Measurements from ENCODE around the gene EMP1.

EMP1 gene

DNA sequence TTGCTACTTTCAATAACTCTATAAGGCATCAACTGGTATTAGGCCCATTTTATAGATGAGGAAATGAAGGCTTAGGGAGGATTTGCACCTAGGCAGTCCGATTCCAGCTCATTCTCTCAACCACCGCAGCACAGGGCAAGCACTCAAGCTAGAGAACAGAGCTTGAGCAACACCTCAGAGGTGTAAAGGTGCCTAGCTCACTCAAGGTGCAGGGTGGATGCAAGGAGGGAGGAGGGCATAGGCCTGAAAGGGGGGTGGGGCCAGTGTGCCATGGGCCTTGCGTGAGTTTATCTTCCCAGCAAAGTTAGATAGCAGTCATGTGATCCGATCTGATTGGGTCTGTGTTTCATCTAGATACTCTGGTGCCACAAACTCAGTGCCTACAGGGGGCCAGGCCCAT lies 10.2 kb upstream of the EMP1 start:
- no peak for DNase-seq (ENCODE audit: low read depth)
- TF ChIP-seq, protein P1, sequence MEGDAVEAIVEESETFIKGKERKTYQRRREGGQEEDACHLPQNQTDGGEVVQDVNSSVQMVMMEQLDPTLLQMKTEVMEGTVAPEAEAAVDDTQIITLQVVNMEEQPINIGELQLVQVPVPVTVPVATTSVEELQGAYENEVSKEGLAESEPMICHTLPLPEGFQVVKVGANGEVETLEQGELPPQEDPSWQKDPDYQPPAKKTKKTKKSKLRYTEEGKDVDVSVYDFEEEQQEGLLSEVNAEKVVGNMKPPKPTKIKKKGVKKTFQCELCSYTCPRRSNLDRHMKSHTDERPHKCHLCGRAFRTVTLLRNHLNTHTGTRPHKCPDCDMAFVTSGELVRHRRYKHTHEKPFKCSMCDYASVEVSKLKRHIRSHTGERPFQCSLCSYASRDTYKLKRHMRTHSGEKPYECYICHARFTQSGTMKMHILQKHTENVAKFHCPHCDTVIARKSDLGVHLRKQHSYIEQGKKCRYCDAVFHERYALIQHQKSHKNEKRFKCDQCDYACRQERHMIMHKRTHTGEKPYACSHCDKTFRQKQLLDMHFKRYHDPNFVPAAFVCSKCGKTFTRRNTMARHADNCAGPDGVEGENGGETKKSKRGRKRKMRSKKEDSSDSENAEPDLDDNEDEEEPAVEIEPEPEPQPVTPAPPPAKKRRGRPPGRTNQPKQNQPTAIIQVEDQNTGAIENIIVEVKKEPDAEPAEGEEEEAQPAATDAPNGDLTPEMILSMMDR (IDR thresholded peaks at IDR 0.05; ENCODE audit: low read depth, low read length, missing control alignments) = no peak
- H3K4me3 ChIP-seq (ENCODE audit: low read depth, low read length) = no peak overlapping the region
- in situ Hi-C loops (cut with HindIII; ENCODE audit: low sequenced_read_pairs) = no loop called here

DNA sequence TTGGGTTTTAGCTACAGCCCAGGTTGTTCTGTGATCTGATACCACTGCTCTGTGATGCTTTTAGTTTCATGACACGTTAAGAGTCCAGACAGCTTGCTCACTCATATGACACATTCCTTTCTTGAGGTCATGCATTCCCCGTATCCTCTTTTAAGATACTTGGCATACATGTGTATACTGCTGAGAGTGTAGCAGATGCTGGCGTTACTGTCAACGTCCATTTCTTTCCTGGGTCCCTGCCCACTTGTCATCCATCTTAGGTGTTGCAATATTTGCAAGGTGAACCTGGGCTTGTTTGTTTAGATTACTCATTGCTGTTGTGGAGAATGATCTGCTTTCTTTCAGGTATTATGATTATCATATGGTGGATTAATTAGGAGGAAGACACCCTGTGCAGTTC lies 9.1 kb upstream of the EMP1 start:
- TF ChIP-seq, protein P1 (IDR thresholded peaks at IDR 0.05; ENCODE audit: low read depth, low read length, missing control alignments) = no peak
- no peak overlapping the region for H3K4me3 ChIP-seq (ENCODE audit: low read depth, low read length)
- no peak for DNase-seq (ENCODE audit: low read depth)
- in situ Hi-C loops (cut with HindIII; ENCODE audit: low sequenced_read_pairs) = no loop called here

- DNase-seq (ENCODE audit: low read depth) = no peak
- no peak overlapping the region for H3K4me3 ChIP-seq (ENCODE audit: low read depth, low read length)
- TF ChIP-seq, protein P1 (IDR thresholded peaks at IDR 0.05; ENCODE audit: low read depth, low read length, missing control alignments) = no peak
- in situ Hi-C loops (cut with HindIII; ENCODE audit: low sequenced_read_pairs) = no loop called here
Observed at GRCh38 chr12:13189264-13189663, 7.3 kb upstream of the EMP1 start.

- TF ChIP-seq, protein P1 (IDR thresholded peaks at IDR 0.05; ENCODE audit: low read depth, low read length, missing control alignments) = no peak
- in situ Hi-C loops (cut with HindIII; ENCODE audit: low sequenced_read_pairs) = no loop called here
- no peak overlapping the region for H3K4me3 ChIP-seq (ENCODE audit: low read depth, low read length)
- DNase-seq (ENCODE audit: low read depth) = no peak
Observed at GRCh38 chr12:13190275-13190674, 6.3 kb upstream of the EMP1 start.

DNA sequence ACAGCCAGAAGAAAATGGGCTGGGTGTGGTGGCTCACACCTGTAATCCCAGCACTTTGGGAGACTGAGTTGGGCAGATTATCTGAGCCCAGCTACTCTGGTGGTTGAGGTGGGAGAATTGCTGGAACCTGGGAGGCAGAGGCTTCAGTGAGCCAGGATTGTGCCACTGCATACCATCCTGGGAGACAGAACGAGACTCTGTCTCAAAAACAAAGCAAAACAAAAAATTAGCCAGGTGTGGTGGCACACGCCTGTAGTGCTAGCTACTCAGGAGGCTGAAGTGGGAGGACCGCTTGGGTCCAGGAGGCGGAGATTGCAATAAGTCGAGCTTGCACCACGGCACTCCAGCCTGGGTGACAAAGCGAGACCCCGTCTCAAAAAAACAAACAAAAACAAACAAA lies 3.8 kb upstream of the EMP1 start:
- H3K4me3 ChIP-seq (ENCODE audit: low read depth, low read length) = no peak overlapping the region
- in situ Hi-C loops (cut with HindIII; ENCODE audit: low sequenced_read_pairs) = no loop called here
- no peak for DNase-seq (ENCODE audit: low read depth)
- TF ChIP-seq, protein P1 (IDR thresholded peaks at IDR 0.05; ENCODE audit: low read depth, low read length, missing control alignments) = no peak

DNA sequence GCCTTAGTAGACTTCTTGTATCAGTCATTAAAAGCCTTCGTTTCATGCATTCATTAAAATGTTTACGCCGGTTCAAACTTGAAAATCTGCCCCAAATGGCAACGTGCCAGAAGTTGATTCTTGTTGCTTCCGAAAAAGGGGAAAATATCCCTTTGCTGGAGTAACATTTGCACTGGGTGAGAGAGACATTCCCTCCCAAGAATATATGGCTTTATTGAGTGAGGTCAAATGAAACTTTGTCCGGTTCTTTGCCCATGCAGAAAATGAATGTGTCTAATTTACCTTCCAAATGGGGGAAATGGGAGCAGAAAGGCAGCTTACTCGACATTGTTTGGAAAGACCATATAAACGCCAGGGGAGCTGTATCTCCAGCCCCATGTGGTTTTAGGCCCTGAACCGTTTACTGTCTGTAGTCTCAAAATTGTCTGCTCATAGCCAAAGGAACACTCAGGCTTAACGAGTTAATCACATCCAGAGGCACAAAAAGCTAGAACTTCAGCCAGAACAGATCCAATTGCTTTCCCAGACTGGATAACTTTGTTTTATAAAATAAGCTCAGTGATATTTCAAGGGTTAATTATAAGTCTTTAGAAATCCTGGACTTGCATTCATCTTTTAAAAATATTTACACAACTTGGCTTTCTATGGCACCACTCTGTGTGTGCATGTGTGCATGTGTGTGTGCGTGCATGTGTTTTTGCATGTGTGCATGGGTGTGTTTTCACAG lies 2.9 kb upstream of the EMP1 start:
- DNase-seq (ENCODE audit: low read depth) = no peak
- TF ChIP-seq, protein P1 (IDR thresholded peaks at IDR 0.05; ENCODE audit: low read depth, low read length, missing control alignments) = no peak
- in situ Hi-C loops (cut with HindIII; ENCODE audit: low sequenced_read_pairs) = no loop called here
- H3K4me3 ChIP-seq (ENCODE audit: low read depth, low read length) = no peak overlapping the region

All from astrocyte of the cerebellum (primary cell).